KBM-7 (cell line): ENCODE results near the gene DPM3.
"Not testable (repeated sequence)": the region's sequence is repeated elsewhere in the genome, so short reads cannot be mapped to it uniquely, and the experiment has no call there.

Experiments
- DNase-seq: peaks from one replicate; pipeline ENCODE4 v3.0.0-alpha.2; 2015
- in situ Hi-C: fragments of 300-500 bp; cut with MboI; formaldehyde crosslinking; loops from 2 replicates; pipeline ENCODE4 v1.14.3; 2020; ENCODE audit warnings: low sequenced_read_pairs, low pct_unique_long_range_greater_than_20kb, mixed read lengths

DPM3 gene

GRCh38 chr1:155176544-155177071, 36.3 kb upstream of the DPM3 start:
- in situ Hi-C loops, result no loop called here

DNA sequence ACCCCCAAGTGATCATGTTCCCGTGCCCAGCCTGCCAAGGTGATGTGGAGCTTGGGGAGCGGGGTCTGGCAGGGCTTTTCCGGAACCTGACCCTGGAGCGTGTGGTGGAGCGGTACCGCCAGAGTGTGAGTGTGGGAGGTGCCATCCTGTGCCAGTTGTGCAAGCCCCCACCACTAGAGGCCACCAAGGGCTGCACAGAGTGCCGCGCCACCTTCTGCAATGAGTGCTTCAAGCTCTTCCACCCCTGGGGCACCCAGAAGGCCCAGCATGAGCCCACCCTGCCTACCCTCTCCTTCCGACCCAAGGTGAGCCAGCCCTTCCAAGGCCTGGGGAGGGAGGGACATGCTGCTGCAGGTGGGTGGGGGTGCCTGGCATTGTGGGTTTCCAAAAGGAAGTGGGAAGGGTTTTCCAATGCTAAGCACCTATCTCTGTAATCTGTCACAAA, 35.6 kb upstream of the DPM3 start:
- no peak for DNase-seq
- in situ Hi-C loops, result no loop called here

More at GRCh38 chr1:155176544-155177071, 36.3 kb upstream of the DPM3 start:
- peak; percentile 81 for DNase-seq

DNA sequence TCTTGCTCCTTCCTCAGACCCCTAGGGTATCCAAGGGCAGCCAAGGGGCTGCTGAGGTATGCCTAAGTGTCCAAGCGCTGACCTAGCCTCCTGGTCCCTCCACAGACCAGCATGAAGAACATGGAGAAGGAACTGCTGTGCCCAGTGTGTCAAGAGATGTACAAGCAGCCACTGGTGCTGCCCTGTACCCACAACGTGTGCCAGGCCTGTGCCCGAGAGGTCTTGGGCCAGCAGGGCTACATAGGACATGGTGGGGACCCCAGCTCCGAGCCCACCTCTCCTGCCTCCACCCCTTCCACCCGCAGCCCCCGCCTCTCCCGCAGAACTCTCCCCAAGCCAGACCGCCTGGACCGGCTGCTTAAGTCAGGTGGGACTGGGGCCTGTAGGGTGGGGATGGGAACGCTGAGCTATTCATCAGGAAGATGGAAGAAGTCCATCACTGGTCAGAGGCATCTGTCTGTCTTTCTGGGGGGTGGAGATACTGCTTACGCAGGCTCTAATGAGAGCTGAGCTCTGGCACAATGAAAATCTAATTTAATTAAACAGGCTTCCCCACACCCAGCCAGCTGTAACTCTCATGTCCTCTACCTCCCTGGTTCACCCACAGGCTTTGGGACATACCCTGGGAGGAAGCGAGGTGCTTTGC, 35.1 kb upstream of the DPM3 start:
- no peak for DNase-seq
- in situ Hi-C loops, result no loop called here

DNA sequence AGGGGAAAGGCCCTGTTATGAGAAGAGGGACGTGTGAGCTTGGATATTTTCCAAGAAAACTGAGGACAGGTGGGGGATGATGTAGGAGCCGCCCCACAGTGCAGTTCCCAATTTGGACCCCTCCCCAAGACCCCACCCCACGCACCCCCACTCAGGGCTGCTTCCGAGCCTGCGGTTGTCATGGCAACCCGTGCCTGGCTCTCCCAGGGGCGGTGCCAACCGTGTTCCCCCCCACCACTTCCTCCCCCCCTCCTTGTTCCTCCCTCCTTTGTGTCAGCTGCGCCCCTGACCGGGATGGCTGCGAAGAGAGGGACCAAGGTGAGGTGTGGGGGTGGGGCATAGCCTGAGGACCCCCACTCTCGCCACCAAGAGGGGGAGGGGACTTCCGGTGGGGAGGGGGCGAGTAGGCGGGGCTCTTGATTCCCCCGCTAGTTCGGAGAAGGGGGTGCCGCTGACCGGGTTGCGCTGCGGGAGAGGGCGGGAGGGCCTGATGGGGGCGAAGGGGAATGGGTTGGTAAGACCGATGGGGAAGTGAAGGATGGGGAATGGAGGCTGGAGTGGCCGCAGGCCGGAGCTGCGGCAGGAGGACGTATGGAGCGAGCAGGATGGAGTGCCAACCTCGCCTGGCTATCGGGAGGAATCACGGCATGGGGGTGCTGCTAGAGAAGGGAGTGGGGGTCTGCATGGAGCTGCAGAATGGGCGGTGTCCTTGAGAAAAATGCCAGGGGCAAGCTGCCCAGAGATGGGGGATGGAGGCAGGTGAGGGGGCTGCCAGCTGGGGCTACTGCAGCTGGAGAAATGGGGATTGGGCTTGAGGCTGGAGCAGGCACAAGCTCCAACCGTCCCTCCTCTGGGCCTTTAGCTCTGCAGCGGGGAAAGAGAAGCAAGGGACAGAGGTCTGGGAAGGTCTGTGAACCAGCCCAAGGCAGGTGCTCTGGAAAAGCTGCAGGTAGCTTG, 34.3 kb upstream of the DPM3 start:
- DNase-seq, result no peak
- in situ Hi-C loops, result no loop called here

- no peak for DNase-seq
- in situ Hi-C loops, result no loop called here
Observed at GRCh38 chr1:155173478-155174323, 33.4 kb upstream of the DPM3 start, which contains the start of gene TRIM46. TRIM46 (plus strand) TSS chr1:155173849; CDS start chr1:155173967, 118 bp downstream.

DNA sequence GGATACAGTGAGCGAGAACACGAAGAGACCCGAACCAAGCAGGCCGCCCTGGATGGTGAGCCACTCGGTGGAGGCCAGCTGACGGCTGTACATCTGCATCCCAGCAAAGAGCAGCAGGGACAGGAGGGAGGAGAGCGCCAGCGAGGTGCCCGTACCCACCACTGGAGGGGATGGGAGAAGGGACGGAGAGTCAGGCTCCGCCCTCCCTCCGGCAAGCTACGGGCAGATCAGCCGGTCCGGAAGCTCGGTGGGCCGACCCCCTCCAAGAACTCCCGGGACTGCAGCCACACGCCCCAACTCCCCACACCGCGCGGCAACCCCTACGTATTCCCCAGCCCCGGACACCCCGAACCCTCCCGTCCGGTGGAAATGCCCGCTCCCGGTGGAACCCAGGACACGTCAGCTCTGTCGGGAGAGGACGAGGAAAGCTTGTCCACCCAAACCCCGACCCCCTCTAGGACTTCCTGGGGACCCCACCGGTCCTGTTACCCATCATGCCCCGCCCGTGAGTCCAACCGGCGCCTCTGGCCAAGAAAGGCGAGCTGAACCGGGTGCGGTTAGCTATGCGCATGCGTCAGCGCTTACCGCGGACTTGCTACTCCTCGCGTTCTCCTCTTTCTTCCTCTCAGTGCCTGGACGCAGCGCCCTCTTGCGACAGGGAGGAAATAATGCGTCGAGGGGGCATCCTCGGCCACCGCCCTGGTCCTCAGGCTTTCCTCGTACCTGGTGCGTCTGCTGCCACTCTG, 32.6 kb upstream of the DPM3 start, which contains the start of gene KRTCAP2:
Gene KRTCAP2, minus strand, starts transcription at position 573 of the 746 bp plus-strand sequence. Its CDS starts 80 bp downstream, at position 493.
- DNase-seq, result peak; percentile 95
- in situ Hi-C loops, result no loop called here

- in situ Hi-C loops, result no loop called here
- no peak for DNase-seq
Observed at GRCh38 chr1:155171836-155172731, 31.8 kb upstream of the DPM3 start.

- in situ Hi-C loops, result no loop called here
- no peak for DNase-seq
Observed at GRCh38 chr1:155170806-155171205, 30.5 kb upstream of the DPM3 start.

DNA sequence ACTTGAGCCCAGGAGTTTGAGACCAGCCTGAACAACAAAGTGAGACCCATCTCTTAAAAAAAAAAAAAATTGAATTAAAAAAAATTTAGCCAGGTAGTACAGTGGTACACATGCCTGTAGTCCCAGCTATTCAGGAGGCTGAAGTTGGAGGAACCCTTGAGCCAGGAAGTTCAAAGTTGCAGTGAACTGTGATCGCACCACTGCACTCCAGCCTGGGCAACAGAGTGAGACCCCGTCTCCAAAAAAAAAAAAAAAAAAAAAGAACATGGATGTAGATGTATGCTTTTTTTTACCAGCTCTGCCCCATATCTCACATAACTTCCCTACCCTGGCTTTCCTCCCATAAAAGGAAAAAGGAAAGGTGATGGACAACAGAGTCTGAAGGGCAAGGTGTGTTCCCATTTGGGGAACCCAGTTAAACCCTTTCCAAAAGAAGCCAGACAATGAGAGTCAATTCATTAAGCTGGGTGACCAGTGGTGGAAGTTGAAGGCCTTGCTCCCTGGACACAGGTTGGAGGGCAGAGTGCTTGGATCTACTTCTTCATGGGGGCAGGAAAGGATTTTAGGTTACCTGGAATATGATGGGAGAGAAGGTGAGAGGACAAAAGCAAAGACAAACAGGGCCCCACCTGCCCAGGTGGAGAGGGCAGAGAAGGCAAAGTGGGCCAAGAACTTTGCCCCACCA, 29.9 kb upstream of the DPM3 start:
- in situ Hi-C loops, result no loop called here

DNA sequence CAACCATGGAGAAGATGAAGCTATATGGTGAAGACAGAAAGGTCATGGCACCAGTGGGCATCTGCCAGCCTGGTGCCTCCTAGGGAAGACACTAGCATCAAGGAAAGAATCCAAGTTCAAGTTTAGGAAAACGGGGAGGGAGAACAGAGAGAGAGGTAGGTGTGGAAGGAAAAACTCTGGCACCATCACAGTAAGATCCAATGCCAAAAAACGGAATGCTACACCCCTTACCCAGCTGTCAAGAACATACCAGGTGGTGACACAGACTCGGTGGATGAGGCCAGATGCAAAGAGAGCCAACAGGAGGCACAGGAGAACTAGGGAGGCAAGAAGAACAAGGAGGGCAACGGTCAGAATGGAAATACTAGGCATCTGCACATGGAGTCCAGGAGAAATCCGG, 29.2 kb upstream of the DPM3 start:
- in situ Hi-C loops, result loop anchor here (10.0 kb wide), 1 partner anchor 85 kb away; no protein-coding TSS in a partner anchor
- DNase-seq, result no peak

More for the DNA sequence above, 29.9 kb upstream of the DPM3 start:
- no peak for DNase-seq

DNA sequence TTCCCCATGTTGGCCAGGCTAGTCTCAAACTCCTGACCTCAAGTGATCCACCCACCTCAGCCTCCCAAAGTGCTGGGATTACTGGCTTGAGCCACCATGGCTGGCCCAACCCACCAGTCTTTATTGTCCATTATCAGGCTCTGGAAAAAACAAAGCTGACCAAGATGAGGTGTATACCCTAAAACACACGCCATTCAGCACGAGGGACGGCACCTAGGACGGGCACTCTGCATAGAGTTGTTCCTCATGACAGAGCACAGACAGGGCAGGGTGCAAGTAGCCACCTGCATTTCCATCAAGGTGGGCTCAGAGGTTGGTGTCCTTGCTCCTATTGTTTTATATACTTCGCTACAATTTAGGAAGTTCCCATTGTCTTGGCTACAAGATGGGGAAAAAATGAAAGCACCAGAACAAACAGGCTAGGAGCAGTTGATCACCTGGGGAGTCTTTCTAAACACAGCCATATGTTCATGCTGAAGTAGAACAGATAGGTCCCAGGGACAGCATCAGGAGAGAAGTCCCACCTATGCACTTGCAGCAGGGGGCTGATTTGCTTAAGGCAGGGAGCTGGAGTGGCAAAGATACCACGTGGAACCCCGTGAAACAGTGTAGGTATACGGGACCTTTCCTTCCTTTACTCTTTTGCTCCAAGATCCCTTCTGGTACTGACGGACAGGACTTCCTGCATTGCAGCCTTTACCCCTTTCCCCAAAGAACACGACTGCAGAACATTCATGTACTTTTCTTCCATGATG, 28.3 kb upstream of the DPM3 start:
- no peak for DNase-seq
- in situ Hi-C loops, result loop anchor here (10.0 kb wide), 1 partner anchor 84 kb away; no protein-coding TSS in a partner anchor

DNA sequence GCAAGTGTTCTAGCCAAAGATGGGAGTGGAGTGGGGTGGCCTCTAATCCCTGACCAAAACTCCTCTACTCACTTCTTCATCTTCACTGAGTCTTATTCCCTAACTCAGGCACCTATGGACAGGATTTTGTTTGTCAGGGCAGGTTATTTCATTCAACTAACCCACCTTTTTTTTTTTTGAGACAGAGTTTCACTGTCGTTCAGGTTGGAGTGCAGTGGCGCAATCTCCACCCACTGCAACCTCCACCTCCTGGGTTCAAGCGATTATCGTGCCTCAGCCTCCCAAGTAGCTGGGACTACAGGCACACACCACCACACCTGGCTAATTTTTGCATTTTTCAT, 27.7 kb upstream of the DPM3 start:
- in situ Hi-C loops, result loop anchor here (10.0 kb wide), 1 partner anchor 83 kb away; no protein-coding TSS in a partner anchor
- DNase-seq, result not testable (repeated sequence)

- in situ Hi-C loops, result loop anchor here (10.0 kb wide), 1 partner anchor 83 kb away; no protein-coding TSS in a partner anchor
- DNase-seq, result peak; percentile 91
Observed at GRCh38 chr1:155167166-155168104, 27.1 kb upstream of the DPM3 start.

DNA sequence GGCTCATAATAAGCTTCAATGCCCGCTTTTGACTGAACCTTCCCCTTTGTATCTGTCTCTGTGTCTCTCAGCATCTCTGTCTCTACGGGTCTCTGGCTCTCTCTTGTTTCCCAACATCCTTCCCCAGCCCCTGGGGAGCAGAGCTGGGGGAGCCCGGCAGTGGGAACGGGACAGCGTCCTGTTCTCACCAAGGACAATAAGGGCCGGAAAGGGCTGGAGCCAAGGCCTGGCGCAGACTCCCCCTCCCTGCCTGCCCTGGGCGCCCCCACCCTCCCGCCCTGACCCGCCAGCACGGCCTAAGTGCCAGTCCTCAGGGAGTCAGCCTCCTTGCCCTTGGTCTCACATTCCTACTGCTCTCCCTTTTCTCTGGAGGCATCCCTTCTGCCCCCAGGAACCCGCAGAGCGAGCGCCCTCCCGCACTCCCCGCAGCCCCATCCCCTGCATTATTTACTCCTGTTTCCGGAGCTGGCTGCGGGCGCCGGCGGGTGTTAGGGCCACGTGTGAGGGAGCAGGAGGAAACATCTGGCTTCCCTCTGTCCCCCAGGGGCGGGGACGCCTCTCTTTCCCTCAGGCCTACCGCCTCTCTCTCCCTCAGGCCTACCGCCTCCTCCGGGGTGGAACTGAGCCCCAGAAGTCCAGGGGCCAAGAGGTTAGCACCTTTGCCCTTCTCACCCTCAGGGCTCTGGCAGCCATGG, 26.3 kb upstream of the DPM3 start:
- in situ Hi-C loops, result loop anchor here (10.0 kb wide), 1 partner anchor 82 kb away; no protein-coding TSS in a partner anchor
- DNase-seq, result peak; percentile 93
